OCI-LY3 (cell line): Measurements from ENCODE around the gene JAKMIP1.

ENCODE experiments used
- H2AFZ ChIP-seq: fragments of 200-600, 300-600 bp; shearing (Covaris generic); 2 replicates; pipeline ENCODE4 v1.6.0; 2014; ENCODE audit warnings: antibody characterized with exemption, low read depth, low read length
- H3K27ac ChIP-seq: fragments of 200-600, 300-600 bp; sonication (generic); 2 replicates; pipeline ENCODE4 v1.5.1; 2014; ENCODE audit warnings: mild to moderate bottlenecking, low read length, moderate library complexity, mixed read lengths
- H3K27me3 ChIP-seq: fragments of 200-600, 300-600 bp; sonication (generic); 2 replicates; pipeline ENCODE4 v1.6.1; 2014; ENCODE audit warnings: low read depth, low read length, mixed read lengths
- H3K36me3 ChIP-seq: fragments of 200-600, 300-600 bp; sonication (generic); replicated peaks from 2 replicates; pipeline ENCODE3; 2014; ENCODE audit warnings: low read depth, low read length, mixed read lengths
- H3K4me1 ChIP-seq: fragments of 300-600, 200-600 bp; sonication (generic); 2 replicates; pipeline ENCODE4 v1.6.1; 2014; ENCODE audit warnings: low read length, mixed read lengths
- H3K4me2 ChIP-seq: fragments of 200-600, 300-600 bp; sonication (generic); 2 replicates; pipeline ENCODE4 v1.6.1; 2014; ENCODE audit warnings: low read length, mixed read lengths
- H3K4me3 ChIP-seq: fragments of 300-600, 200-600 bp; sonication (generic); 2 replicates; pipeline ENCODE4 v1.5.1; 2014; ENCODE audit warnings: antibody characterized with exemption, mild to moderate bottlenecking, low read length, moderate library complexity
- H3K79me2 ChIP-seq: fragments of 300-600, 200-600 bp; shearing (Covaris generic); 2 replicates; pipeline ENCODE4 v1.6.1; 2014; ENCODE audit warnings: mild to moderate bottlenecking, low read length, mixed read lengths
- H3K9ac ChIP-seq: fragments of 300-600, 200-600 bp; shearing (Covaris generic); 2 replicates; pipeline ENCODE4 v1.6.0; 2014; ENCODE audit warnings: mild to moderate bottlenecking, low read length, moderate library complexity
- H3K9me3 ChIP-seq: fragments of 200-600, 300-600 bp; shearing (Covaris generic); 2 replicates; pipeline ENCODE4 v1.6.1; 2014; ENCODE audit warnings: low read length, mixed read lengths; ENCODE audit not compliant: insufficient read depth
- H4K20me1 ChIP-seq: fragments of 200-600, 300-600 bp; sonication (generic); 2 replicates; pipeline ENCODE4 v1.6.1; 2016; ENCODE audit warnings: low read length, mixed read lengths; ENCODE audit not compliant: insufficient read depth
- CTCF ChIP-seq: fragments of 200-600, 300-600 bp; sonication (generic); IDR thresholded peaks from 2 replicates; pipeline ENCODE4 v1.5.1; 2014; ENCODE audit warnings: antibody characterized with exemption, low read length, low read depth
- EZH2phosphoT487 ChIP-seq: fragments of 200-600 bp; shearing (Covaris generic); IDR thresholded peaks from 2 replicates; pipeline ENCODE4 v1.6.1; 2018; ENCODE audit warnings: antibody characterized with exemption, mixed run types, low read depth

JAKMIP1 gene

DNA sequence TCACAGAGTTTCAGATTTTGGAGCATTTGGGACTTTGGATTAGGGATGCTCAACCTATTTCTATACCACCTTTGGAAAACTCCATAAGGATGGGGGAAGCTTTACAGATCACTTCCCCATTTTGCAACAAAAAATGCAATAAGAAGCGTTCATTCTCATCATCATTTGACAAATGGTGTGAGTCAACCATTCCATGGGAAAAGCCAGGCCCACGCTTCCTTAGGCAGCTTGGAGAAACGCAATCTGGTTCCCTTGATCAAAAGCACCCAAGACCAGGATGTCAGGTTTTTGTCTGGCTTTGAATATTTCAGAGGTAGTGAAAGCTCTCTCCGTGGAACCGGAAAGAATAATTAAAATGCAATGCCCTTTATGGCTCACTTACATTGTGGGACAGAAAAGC lies 102.8 kb downstream of the JAKMIP1 start:
- TF ChIP-seq EZH2phosphoT487 (no peak), CTCF (no peak)
- Histone ChIP-seq H3K27me3 (peaks cover 6% of the 10 kb centered on the region), H3K27ac (no peak overlapping the region), H3K4me2 (no peak overlapping the region), H3K36me3 (no peaks in the 10 kb centered on the region), H2AFZ (no peak overlapping the region), H3K4me3 (no peak overlapping the region), H3K9me3 (no peaks in the 10 kb centered on the region), H3K4me1 (peaks cover 9% of the 10 kb centered on the region), H4K20me1 (0 out of 2 replicates have a peak, but pooled peaks cover 1% of the 10 kb centered on the region), H3K79me2 (no peaks in the 10 kb centered on the region), H3K9ac (no peak overlapping the region)

DNA sequence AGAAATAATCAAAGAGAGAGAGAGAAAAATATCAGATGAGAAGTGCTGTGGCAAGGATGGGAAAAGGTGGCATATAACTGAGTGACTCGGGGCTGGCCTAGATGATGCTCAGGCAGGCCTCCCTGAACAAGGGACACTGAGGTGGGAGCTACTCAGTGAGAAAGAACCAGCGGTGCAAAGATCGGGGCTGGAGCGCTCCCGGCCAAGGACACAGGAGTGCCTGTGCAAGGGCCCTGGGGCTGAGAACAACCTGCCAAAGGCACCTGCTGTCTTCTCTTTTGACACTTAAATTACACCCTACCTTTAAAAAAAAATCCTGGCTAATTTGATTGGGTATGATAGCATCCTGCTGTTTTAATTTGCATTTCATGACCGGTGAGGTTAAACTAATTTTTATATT lies 104.5 kb downstream of the JAKMIP1 start:
- Histone ChIP-seq H3K27ac (no peak overlapping the region), H3K4me3 (no peak overlapping the region)

GRCh38 chr4:6095023-6095752 lies 105.2 kb downstream of the JAKMIP1 start:
- no peak overlapping the region for H3K4me3 ChIP-seq
- no peaks in the 10 kb centered on the region for H3K36me3 ChIP-seq
- H3K9me3 ChIP-seq: no peaks in the 10 kb centered on the region
- no peak overlapping the region for H3K9ac ChIP-seq
- H3K79me2 ChIP-seq: no peaks in the 10 kb centered on the region
- H3K27me3 ChIP-seq: peaks cover 6% of the 10 kb centered on the region
- H3K4me2 ChIP-seq: no peak overlapping the region
- no peak overlapping the region for H2AFZ ChIP-seq
- H3K27ac ChIP-seq: no peak overlapping the region
- TF ChIP-seq CTCF (no peak), EZH2phosphoT487 (no peak)
- peaks cover 6% of the 10 kb centered on the region; the same call in 1 of the 2 replicates for H4K20me1 ChIP-seq
- peaks cover 9% of the 10 kb centered on the region for H3K4me1 ChIP-seq

More for the DNA sequence above, 104.5 kb downstream of the JAKMIP1 start:
- H3K4me2 ChIP-seq: no peak overlapping the region
- H2AFZ ChIP-seq: no peak overlapping the region
- H3K4me1 ChIP-seq: peaks cover 9% of the 10 kb centered on the region
- TF ChIP-seq EZH2phosphoT487 (no peak), CTCF (no peak)
- no peak overlapping the region for H3K9ac ChIP-seq
- no peaks in the 10 kb centered on the region for H3K36me3 ChIP-seq
- H4K20me1 ChIP-seq: peaks cover 6% of the 10 kb centered on the region; the same call in 1 of the 2 replicates
- no peaks in the 10 kb centered on the region for H3K79me2 ChIP-seq
- no peaks in the 10 kb centered on the region for H3K9me3 ChIP-seq
- H3K27me3 ChIP-seq: peaks cover 6% of the 10 kb centered on the region

DNA sequence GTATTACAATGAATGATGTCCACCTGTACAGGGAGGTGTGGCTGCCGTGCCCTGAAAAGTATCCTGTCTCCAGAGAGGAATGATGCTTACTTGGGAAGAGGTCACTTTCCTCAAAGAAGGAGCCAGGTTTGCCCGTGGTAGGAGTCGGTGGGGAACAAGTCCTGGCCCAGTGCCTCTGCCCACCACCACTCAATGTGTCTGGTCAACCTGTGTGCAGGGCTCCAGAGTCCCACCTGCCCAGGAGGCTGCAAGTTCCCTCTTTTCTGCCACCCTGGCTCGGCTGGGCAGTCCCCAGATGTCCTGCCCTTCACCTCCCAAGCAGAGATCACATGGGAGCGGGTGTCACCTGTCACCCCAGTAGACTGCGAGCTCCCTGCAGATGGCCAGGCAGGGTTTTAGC lies 106.7 kb downstream of the JAKMIP1 start:
- Histone ChIP-seq H3K9me3 (no peaks in the 10 kb centered on the region), H3K27me3 (no peaks in the 10 kb centered on the region; the same call in 1 of the 2 replicates), H3K4me1 (peaks cover 9% of the 10 kb centered on the region), H3K9ac (no peak overlapping the region), H3K27ac (no peak overlapping the region), H3K36me3 (no peaks in the 10 kb centered on the region), H2AFZ (no peak overlapping the region), H3K4me3 (no peak overlapping the region), H3K79me2 (no peaks in the 10 kb centered on the region), H4K20me1 (peaks cover 6% of the 10 kb centered on the region; the same call in 1 of the 2 replicates), H3K4me2 (no peak overlapping the region)
- no peak for TF ChIP-seq CTCF
